Effector memory CD4-positive, alpha-beta T cell (primary cell): ENCODE measurements around the gene SLC35B1.

Experiments
- DNase-seq, 3 donors: peaks; one replicate each; pipeline ENCODE4 v3.0.0-alpha.2; 2020
- H3K27ac ChIP-seq: 2 replicates; pipeline ENCODE4 v1.7.0; 2013; ENCODE audit warnings: mild to moderate bottlenecking, low read length, moderate library complexity; ENCODE audit not compliant: insufficient read depth, poor library complexity, severe bottlenecking
- H3K27me3 ChIP-seq: replicated peaks from 2 replicates; pipeline ENCODE4 v1.7.0; 2013; ENCODE audit warnings: mild to moderate bottlenecking, low read length; ENCODE audit not compliant: insufficient read depth, control insufficient read depth, poor library complexity, severe bottlenecking
- H3K36me3 ChIP-seq: 2 replicates; pipeline ENCODE4 v1.7.0; 2013; ENCODE audit warnings: mild to moderate bottlenecking, low read length, moderate library complexity; ENCODE audit not compliant: control insufficient read depth, insufficient read depth
- H3K4me1 ChIP-seq: 2 replicates; pipeline ENCODE4 v1.7.0; 2013; ENCODE audit warnings: low read length, mild to moderate bottlenecking; ENCODE audit not compliant: control insufficient read depth, insufficient read depth, poor library complexity, severe bottlenecking
- H3K4me3 ChIP-seq: 2 replicates; pipeline ENCODE4 v1.7.0; 2013; ENCODE audit warnings: low read length, low read depth, mild to moderate bottlenecking; ENCODE audit not compliant: insufficient read depth, poor library complexity, severe bottlenecking
- H3K9me3 ChIP-seq: 2 replicates; pipeline ENCODE4 v1.7.0; 2013; ENCODE audit warnings: mild to moderate bottlenecking, low read length, moderate library complexity; ENCODE audit not compliant: control insufficient read depth

Gene SLC35B1

GRCh38 chr17:49723423-49723822, 15.7 kb upstream of the SLC35B1 start:
- Histone ChIP-seq H3K4me3 (no peak overlapping the region), H3K36me3 (peaks cover 78% of the 10 kb centered on the region), H3K27me3 (no peaks in the 10 kb centered on the region), H3K9me3 (no peaks in the 10 kb centered on the region), H3K4me1 (peaks cover 4% of the 10 kb centered on the region), H3K27ac (peak overlapping the region; percentile 38)
- no peak for DNase-seq

DNA sequence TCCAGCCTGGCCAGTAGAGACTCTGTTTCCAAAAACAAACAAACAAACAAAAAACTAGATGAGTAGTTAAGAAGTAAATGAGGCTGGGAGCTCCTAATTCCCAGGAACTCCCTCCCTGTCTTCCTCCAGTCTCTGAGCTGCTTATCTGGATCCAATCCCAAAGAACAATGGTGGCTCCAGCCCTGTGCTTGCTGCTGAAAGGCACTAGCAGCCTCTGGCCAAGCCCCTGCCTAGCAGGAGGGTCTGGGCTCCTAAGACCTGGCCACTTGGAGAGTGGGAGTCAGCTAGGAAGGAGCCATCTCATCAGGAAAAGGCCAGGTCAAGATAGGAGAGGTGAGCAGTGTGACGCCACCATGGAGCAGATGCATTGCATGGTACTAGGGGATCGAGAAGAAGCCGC, 14.3 kb upstream of the SLC35B1 start:
- Histone ChIP-seq H3K9me3 (no peaks in the 10 kb centered on the region), H3K4me3 (no peak overlapping the region), H3K27ac (no peak overlapping the region), H3K27me3 (no peaks in the 10 kb centered on the region), H3K4me1 (peaks cover 14% of the 10 kb centered on the region), H3K36me3 (peaks cover 84% of the 10 kb centered on the region)
- no peak for DNase-seq

GRCh38 chr17:49717371-49717861, 9.7 kb upstream of the SLC35B1 start:
- Histone ChIP-seq H3K27me3 (no peaks in the 10 kb centered on the region), H3K9me3 (no peaks in the 10 kb centered on the region), H3K4me3 (no peak overlapping the region), H3K36me3 (peaks cover 85% of the 10 kb centered on the region), H3K4me1 (peaks cover 32% of the 10 kb centered on the region), H3K27ac (peak overlapping the region; percentile 90)
- DNase-seq: peak in 1 of 3 donors; percentile 22

GRCh38 chr17:49716668-49717364, 9.1 kb upstream of the SLC35B1 start:
- peaks cover 84% of the 10 kb centered on the region for H3K36me3 ChIP-seq
- DNase-seq: no peak
- H3K9me3 ChIP-seq: no peaks in the 10 kb centered on the region
- peak overlapping the region; percentile 90 for H3K27ac ChIP-seq
- no peak overlapping the region for H3K4me3 ChIP-seq
- peaks cover 32% of the 10 kb centered on the region for H3K4me1 ChIP-seq
- H3K27me3 ChIP-seq: no peaks in the 10 kb centered on the region

- DNase-seq: peak; percentile 32 to 60 (median 56)
- Histone ChIP-seq H3K4me3 (no peak overlapping the region), H3K27ac (peak overlapping the region; percentile 90), H3K27me3 (no peaks in the 10 kb centered on the region), H3K9me3 (no peaks in the 10 kb centered on the region), H3K4me1 (peaks cover 32% of the 10 kb centered on the region), H3K36me3 (peaks cover 83% of the 10 kb centered on the region)
Observed at GRCh38 chr17:49715717-49716279, 8.0 kb upstream of the SLC35B1 start.

DNA sequence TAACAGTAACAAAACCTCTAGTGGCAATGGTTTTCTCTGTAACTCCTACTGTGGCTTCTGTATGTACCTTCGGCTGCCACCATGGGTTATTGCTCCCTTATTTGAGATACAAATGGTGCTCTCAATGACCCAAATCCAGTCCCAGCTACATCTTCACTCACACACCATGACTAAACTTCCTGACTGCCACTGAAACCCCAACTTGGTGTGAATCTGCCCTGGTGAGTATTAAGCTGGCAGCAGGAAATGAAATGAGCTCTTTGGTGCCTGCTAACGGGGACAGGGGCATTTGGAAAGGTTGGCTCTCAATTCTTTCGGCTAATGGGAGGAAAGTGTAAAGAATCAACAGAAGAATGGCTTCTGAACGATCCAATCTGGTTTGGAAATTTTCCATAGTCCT, 7.5 kb upstream of the SLC35B1 start:
- peak in 2 of 3 donors; percentile 38 to 43 for DNase-seq
- peak overlapping the region; percentile 90 for H3K27ac ChIP-seq
- H3K4me3 ChIP-seq: peak overlapping the region; percentile 15
- no peaks in the 10 kb centered on the region for H3K27me3 ChIP-seq
- H3K36me3 ChIP-seq: peaks cover 82% of the 10 kb centered on the region
- peaks cover 32% of the 10 kb centered on the region for H3K4me1 ChIP-seq
- H3K9me3 ChIP-seq: no peaks in the 10 kb centered on the region

DNA sequence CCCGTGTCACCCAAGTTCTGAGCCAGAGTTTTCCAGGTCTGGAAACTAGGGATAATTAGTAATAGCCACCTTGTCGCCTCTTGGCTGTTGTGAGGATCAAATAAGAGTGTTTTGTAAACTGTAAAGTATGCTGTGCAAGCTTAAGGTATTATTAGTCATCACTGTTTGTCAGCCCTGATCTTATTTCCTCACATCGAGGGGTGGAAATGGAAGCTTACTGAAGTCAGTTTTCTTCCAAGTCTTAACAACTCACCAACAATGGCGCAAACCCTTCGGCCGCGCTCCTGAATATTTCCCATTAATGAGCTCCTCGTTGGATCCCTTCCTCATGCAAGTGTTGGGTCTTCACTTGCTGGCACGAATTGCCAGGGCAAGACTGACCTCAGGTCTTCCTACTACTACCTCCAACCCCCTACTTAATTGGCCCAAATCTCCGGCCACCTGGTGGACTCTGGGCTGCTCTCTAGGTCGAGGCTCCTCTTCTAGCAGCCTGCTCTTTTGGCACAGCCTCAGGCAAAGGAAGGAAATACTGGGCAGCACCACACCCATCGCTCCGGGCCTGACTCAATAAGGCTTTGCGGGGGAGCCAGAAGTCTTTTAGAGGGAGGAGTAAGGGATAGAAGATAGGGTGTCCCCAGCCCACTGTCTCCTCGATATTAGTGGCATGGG, 885 bp upstream of the SLC35B1 start:
- H3K9me3 ChIP-seq: no peaks in the 10 kb centered on the region
- H3K27me3 ChIP-seq: no peaks in the 10 kb centered on the region
- H3K27ac ChIP-seq: peak overlapping the region; percentile 96
- no peak overlapping the region for H3K4me3 ChIP-seq
- peaks cover 28% of the 10 kb centered on the region for H3K4me1 ChIP-seq
- H3K36me3 ChIP-seq: peaks cover 60% of the 10 kb centered on the region
- DNase-seq: no peak

DNA sequence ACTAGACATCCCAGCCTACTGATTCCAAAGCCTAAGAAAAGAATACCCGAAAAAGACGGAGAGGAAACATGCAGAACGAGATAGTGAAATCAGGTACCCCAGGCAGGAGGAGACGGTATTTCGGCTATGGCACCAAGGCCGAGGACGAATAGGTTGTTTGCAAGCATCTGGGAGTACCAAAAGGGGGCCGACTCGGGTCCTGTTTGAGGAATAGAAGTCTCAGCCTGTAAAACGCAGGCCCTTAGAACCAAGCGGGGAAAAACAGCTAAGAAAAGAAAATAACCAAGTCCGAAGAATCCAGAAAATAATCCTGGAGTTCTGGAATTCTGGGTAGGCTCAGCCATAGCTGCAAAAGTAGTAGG, 537 bp downstream of the SLC35B1 start:
- Histone ChIP-seq H3K4me1 (peaks cover 28% of the 10 kb centered on the region), H3K36me3 (peaks cover 58% of the 10 kb centered on the region), H3K27ac (peak overlapping the region; percentile 96), H3K27me3 (no peaks in the 10 kb centered on the region), H3K9me3 (no peaks in the 10 kb centered on the region), H3K4me3 (peak overlapping the region; percentile 96)
- DNase-seq: peak in 1 of 3 donors; percentile 8

DNA sequence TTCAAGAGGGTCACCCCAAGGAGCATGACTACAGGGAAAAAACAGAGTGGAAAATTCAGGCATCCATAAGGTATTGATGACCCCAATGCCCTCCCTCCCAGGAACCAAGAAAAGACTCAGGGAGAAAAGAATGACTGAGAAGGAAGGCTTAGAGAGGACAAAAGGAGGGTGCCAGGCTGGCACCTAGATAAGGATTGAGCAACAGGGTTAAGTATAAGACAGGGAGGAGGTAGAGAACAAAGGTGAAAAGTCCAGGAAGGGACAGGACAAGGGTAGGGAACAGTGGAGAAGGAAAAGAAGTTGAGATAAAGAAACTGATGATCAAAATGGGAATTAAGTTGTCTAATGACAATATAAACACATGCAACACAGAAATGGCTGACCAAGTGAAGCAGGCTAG, 2.5 kb downstream of the SLC35B1 start:
- Histone ChIP-seq H3K27ac (no peak overlapping the region), H3K4me1 (peaks cover 28% of the 10 kb centered on the region), H3K36me3 (peaks cover 60% of the 10 kb centered on the region), H3K4me3 (no peak overlapping the region), H3K9me3 (no peaks in the 10 kb centered on the region), H3K27me3 (no peaks in the 10 kb centered on the region)
- DNase-seq: no peak
